Esophagus squamous epithelium (tissue), 4 donors: Measurements from ENCODE around the gene PTPRM.

Source experiments
- CTCF ChIP-seq, 6 experiments: fragments of 450-650 bp in 4 of 6; fragments of 200-600 bp in 2 of 6; sonication (generic) in 2 of 6; IDR thresholded peaks; one replicate each; pipeline ENCODE4 v1.5.1; 2016 to 2019; ENCODE audit warnings: antibody characterized with exemption in 6 of 6, mild to moderate bottlenecking in 4 of 6, moderate library complexity in 4 of 6
- POLR2A ChIP-seq, 4 donors: fragments of 450-650 bp; IDR thresholded peaks; one replicate each; pipeline ENCODE4 v1.6.1; 2017; ENCODE audit warnings: antibody characterized with exemption in 4 of 4, mild to moderate bottlenecking in 4 of 4, moderate library complexity in 3 of 4

DNA sequence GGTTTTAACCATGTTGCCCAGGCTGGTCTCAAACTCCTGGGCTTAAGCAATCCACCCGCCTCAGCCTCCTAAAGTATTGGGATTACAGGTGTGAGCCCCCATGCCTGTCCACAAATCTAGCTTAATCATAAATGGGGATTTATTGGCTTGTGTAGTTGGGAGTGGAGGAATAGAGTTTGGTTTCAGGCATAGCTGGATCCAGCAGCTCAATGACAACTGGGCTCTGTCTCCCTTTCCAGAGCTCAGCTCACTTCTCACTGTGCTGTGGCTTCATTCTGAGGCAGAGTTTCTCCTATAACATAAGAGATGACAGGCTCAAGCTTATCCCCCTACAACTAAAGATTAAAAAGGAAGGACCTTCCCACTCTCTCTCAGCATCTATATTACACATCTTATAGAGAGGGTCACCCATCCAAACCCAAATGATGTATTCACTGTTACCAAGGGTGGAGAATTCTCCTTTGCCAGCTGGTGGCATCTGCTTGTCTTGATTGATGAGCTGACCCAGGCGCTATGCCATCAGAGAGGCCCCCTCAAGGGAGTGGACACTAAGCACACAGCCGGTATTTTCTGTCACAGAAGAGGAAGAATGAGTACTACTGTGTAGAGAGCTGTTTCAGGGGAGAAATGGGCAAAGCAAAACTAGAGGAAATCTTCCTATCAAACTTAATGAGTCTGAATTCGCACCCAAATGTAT is 280.4 kb downstream of the PTPRM start:
- TF ChIP-seq CTCF (IDR thresholded peaks at IDR 0.05) = no peak
- no peak for TF ChIP-seq POLR2A (IDR thresholded peaks at IDR 0.05)
